Transverse colon (tissue), 4 donors: Measurements from ENCODE around the gene GLS. TPM values are rescaled to one million over a fixed set of nuclear protein-coding genes. Genes with fewer than 3 reads are reported as not detected.

Experiments used
- DNase-seq: peaks from one replicate; pipeline ENCODE4 v3.0.0-alpha.2; 2019
- H3K27ac ChIP-seq, 4 donors: fragments of 200-600 bp; sonication (generic); 2 replicates each; pipeline ENCODE4 v1.5.1; 2016 to 2018; ENCODE audit warnings: inconsistent platforms in 4 of 4
- H3K27me3 ChIP-seq: fragments of 200-600 bp; sonication (generic); 2 replicates; pipeline ENCODE4 v1.5.1; 2017; ENCODE audit warnings: inconsistent platforms
- H3K36me3 ChIP-seq, 4 donors: fragments of 200-600 bp; sonication (generic); 2 replicates each; pipeline ENCODE4 v1.5.1; 2017 to 2019; ENCODE audit warnings: inconsistent platforms in 4 of 4
- H3K4me1 ChIP-seq, 4 donors: fragments of 200-600 bp; sonication (generic); 2 replicates each; pipeline ENCODE4 v1.5.1; 2017 to 2020; ENCODE audit warnings: inconsistent platforms in 4 of 4
- H3K4me3 ChIP-seq, 4 donors: fragments of 200-600 bp; sonication (generic); 1 replicate in 1 of 4; 2 replicates in 3 of 4; pipeline versions ENCODE4 v1.5.1 to v1.6.1; 2017 to 2019; ENCODE audit warnings: inconsistent platforms in 4 of 4
- H3K9me3 ChIP-seq, 2 donors: fragments of 200-600 bp; sonication (generic); 2 replicates each; pipeline ENCODE4 v1.5.1; 2017 to 2019; ENCODE audit warnings: inconsistent platforms in 2 of 2
- EP300 ChIP-seq: sonication (generic); formaldehyde crosslinking; IDR thresholded peaks from one replicate; pipeline ENCODE4 v1.6.1; 2017; ENCODE audit warnings: antibody characterized with exemption, low read depth
- POLR2A ChIP-seq: fragments of 450-650 bp; IDR thresholded peaks from one replicate; pipeline ENCODE4 v1.6.1; 2016; ENCODE audit warnings: antibody characterized with exemption, mild to moderate bottlenecking, moderate library complexity
- POLR2AphosphoS5 ChIP-seq, 3 donors: sonication (generic); formaldehyde crosslinking; IDR thresholded peaks; one replicate each; pipeline ENCODE4 v1.6.1; 2016; ENCODE audit warnings: antibody characterized with exemption in 3 of 3
- WGBS, 2 donors: methylation state at CpG; one replicate each; pipeline ENCODE4 v1.1.5; 2018; ENCODE audit warnings: low coverage in 1 of 2; 5-methylcytosine and 5-hydroxymethylcytosine counted together
- in situ Hi-C, 4 donors: fragments of 200-750 bp; cut with MboI; loops; one replicate each; pipeline versions ENCODE4 v1.15.0 to v1.15.1; 2017; ENCODE audit warnings: low sequenced_read_pairs in 3 of 4, low pct_ligation_motif_present in 1 of 4, low pct_unique_long_range_greater_than_20kb in 1 of 4
- intact Hi-C: fragments of 100-400 bp; cut with DNase I; formaldehyde crosslinking; loops from one replicate; pipeline ENCODE4 v1.15.1; 2023; ENCODE audit warnings: low total_unique reads
- total RNA-seq, 4 donors: library from RNA; depleted of rRNA; stranded (reverse); fragments of >200 nt; gene quantifications; one replicate each; pipeline ENCODE4 v1.1.0, GENCODE V29; 2016
- TF ChIP-seq, protein P1 (sequence below), 5 experiments: fragments of 200-600 bp in 3 of 5; fragments of 450-650 bp in 2 of 5; sonication (generic) in 3 of 5; IDR thresholded peaks; 1 replicate in 2 of 5; 2 replicates in 3 of 5; pipeline ENCODE4 v1.5.1; 2016 to 2017; ENCODE audit warnings: antibody characterized with exemption in 5 of 5, inconsistent platforms in 3 of 5, mild to moderate bottlenecking in 2 of 5, moderate library complexity in 1 of 5

The GLS gene
- total RNA-seq, 4 donors from 2014 or later: 58.0 to 141 (median 68.7) TPM

DNA sequence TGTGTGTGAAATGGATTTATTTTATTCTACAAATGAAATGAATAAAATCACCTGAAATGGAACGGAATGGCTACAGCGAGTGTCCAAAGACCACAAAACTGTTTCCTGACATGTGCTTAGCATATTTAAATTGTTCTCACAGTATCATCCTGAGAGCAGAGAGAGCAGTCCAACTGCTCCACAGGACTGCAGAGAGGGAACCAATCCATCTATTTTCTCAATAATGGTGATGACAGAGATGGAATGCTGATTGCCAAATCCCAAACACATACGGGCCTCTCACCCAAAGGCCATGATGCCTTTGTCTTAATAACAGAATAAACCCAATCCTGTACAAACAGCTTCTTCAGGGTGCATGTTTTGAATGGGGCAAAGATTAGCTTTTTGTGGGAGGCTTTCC is 92.2 kb downstream of the GLS start:
- H3K4me1 ChIP-seq: no peaks in the 10 kb centered on the region
- H3K9me3 ChIP-seq: no peaks in the 10 kb centered on the region
- WGBS, 2 donors: 87 to 90% methylated on average over 2 to 3 of the region's 3 CpGs
- intact Hi-C loops (no loop called here), in situ Hi-C loops (no loop called here)
- no peaks in the 10 kb centered on the region for H3K27me3 ChIP-seq
- no peak overlapping the region for H3K27ac ChIP-seq
- H3K36me3 ChIP-seq: peaks cover 0 to 88% (median 36%) of the 10 kb centered on the region in 4 donors
- no peak for DNase-seq
- no peak for TF ChIP-seq POLR2AphosphoS5 (IDR thresholded peaks at IDR 0.05)
- TF ChIP-seq, protein P1, sequence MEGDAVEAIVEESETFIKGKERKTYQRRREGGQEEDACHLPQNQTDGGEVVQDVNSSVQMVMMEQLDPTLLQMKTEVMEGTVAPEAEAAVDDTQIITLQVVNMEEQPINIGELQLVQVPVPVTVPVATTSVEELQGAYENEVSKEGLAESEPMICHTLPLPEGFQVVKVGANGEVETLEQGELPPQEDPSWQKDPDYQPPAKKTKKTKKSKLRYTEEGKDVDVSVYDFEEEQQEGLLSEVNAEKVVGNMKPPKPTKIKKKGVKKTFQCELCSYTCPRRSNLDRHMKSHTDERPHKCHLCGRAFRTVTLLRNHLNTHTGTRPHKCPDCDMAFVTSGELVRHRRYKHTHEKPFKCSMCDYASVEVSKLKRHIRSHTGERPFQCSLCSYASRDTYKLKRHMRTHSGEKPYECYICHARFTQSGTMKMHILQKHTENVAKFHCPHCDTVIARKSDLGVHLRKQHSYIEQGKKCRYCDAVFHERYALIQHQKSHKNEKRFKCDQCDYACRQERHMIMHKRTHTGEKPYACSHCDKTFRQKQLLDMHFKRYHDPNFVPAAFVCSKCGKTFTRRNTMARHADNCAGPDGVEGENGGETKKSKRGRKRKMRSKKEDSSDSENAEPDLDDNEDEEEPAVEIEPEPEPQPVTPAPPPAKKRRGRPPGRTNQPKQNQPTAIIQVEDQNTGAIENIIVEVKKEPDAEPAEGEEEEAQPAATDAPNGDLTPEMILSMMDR (IDR thresholded peaks at IDR 0.05): no peak
- no peak for TF ChIP-seq POLR2A
- TF ChIP-seq EP300: no peak
- H3K4me3 ChIP-seq: no peak overlapping the region

DNA sequence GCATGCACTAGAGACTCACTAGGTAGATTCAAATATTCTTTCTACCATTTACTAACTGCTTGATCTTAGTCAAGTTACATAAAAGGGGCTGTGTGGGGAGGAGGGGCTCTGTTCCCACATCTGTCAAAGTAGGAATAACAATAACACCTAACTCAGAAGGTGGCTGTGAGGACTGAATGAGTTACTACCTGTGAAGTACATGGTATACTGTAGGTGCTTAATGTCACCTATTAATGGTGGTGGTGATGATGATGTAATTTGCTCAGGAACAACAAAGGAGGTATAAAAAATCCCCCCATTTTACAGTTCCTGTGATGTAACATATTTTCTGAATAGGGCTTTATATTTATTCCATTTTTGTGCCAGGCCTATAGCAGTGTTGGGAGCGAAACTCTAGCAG is 92.6 kb downstream of the GLS start:
- TF ChIP-seq EP300 (no peak), POLR2A (no peak), POLR2AphosphoS5 (IDR thresholded peaks at IDR 0.05) (no peak)
- TF ChIP-seq, protein P1 (IDR thresholded peaks at IDR 0.05): no peak
- in situ Hi-C loops: no loop called here
- intact Hi-C loops: no loop called here
- Histone ChIP-seq H3K27me3 (no peaks in the 10 kb centered on the region), H3K9me3 (no peaks in the 10 kb centered on the region), H3K4me1 (no peaks in the 10 kb centered on the region), H3K4me3 (no peak overlapping the region), H3K36me3 (peaks cover 0 to 92% (median 37%) of the 10 kb centered on the region in 4 donors), H3K27ac (no peak overlapping the region)
- WGBS, 2 donors: 100% methylated on average over 1 of the region's 1 CpG
- DNase-seq: no peak

DNA sequence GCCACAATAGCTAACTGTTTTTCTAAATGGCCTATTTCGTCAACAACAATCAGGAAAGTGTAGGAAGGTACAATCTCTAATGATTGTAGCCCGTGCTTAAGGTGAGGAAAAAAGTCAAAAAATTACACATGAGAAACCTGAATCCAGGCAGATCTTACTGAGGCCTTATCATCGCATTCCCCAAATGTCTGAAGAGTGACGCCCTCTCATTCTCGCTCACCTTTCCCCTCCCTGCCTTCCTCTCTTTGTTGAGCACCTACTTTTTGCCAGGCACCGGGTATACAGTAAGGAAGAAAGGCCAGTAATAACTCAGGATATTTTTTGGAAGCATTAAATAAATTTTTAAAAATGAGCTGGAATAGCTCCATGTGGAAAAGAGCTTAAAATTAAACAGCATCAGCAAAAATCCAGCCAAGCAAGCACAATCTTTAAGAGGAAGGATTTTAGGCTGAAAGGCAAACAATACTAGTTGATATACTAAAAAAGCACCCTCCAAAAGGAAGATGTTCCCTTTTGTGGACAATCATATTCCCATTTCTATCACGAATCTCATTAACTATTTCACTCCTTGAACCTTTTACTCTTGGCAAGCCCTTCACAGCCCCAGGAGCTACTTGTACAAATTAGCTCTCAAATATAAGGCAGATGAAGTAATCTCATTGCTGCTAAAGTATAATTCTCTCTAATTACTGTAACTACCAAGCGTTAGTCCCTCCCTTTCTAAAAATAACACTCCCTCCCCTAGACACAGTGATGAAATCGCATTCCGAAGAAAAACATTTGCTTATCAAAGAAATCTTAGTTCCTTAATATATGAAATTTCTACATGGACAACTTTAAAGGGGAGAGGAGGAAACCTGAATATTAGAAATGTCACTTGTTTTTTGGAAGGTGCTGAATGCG is 93.4 kb downstream of the GLS start:
- H3K27ac ChIP-seq: no peak overlapping the region
- H3K27me3 ChIP-seq: no peaks in the 10 kb centered on the region
- no peak overlapping the region for H3K4me3 ChIP-seq
- 88 to 92% methylated on average over 11 of the region's 11 CpGs for WGBS, 2 donors
- DNase-seq: no peak
- H3K9me3 ChIP-seq: no peaks in the 10 kb centered on the region
- intact Hi-C loops: no loop called here
- TF ChIP-seq, protein P1 (IDR thresholded peaks at IDR 0.05): no peak
- TF ChIP-seq EP300 (no peak), POLR2A (no peak), POLR2AphosphoS5 (IDR thresholded peaks at IDR 0.05) (no peak)
- in situ Hi-C loops: no loop called here
- no peaks in the 10 kb centered on the region for H3K4me1 ChIP-seq
- H3K36me3 ChIP-seq: peaks cover 0 to 97% (median 37%) of the 10 kb centered on the region in 4 donors

DNA sequence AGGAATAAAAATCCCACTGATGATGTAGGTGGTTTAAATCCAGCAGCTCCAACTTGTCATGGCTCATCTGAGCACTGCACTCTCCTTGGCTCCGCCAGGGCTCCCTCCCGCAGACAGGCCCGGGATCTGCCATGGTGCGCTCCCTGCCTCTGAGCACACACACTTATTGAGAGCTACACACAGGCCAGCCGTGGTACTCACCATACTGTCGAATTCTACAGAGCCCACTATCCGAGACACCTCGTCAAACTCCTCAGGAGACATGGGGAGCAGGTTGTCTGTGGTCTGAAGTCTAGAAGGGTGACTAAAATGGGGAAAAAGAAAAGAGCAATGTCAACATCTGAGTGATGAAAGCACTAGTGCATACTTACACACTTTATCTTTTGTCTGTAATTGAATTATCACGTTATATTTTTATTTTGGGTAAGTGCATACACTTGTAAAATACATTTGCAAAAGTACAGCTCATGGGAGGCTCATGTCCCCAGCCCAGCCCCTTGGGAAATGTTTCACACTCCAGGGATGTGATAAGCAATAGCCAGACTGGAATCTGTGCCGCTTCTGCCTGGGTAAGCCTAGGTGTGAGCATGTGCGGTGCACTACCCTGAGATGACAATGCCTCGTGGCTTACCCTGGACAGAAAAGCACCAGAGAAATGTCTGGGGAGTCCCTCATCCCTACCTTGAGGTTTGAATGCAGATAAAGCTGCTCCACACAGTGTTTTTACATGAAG is 94.2 kb downstream of the GLS start:
- no peaks in the 10 kb centered on the region for H3K27me3 ChIP-seq
- H3K27ac ChIP-seq: no peak overlapping the region
- H3K4me3 ChIP-seq: no peak overlapping the region
- H3K9me3 ChIP-seq: no peaks in the 10 kb centered on the region
- TF ChIP-seq, protein P1 (IDR thresholded peaks at IDR 0.05): no peak
- TF ChIP-seq POLR2AphosphoS5 (IDR thresholded peaks at IDR 0.05) (no peak), POLR2A (no peak), EP300 (no peak)
- in situ Hi-C loops (no loop called here), intact Hi-C loops (no loop called here)
- H3K36me3 ChIP-seq: peaks cover 0 to 97% (median 37%) of the 10 kb centered on the region in 4 donors
- no peak for DNase-seq
- peaks cover 0 to 2% (median 0%) of the 10 kb centered on the region in 4 donors for H3K4me1 ChIP-seq
- WGBS, 2 donors: 88 to 92% methylated on average over 9 to 12 of the region's 12 CpGs
